ENCODE measurements around the gene TIMP1. TPM values are rescaled to one million over a fixed set of nuclear protein-coding genes. Genes with fewer than 3 reads are reported as not detected.

TIMP1 gene
- total RNA-seq, 2 experiments from 2014 or later, result 4.0 to 4.1 TPM

- CTCF ChIA-PET, result no interaction called here
Measured at GRCh38 chrX:47629419-47630200, 47.4 kb downstream of the TIMP1 start, which contains the start of gene CFP. TSS of gene CFP (minus strand) at chrX:47629930. CDS start at chrX:47629844, 86 bp downstream.

GRCh38 chrX:47631676-47632075 lies 49.4 kb downstream of the TIMP1 start:
- ChIA-PET CTCF (no interaction called here), POLR2A (no interaction called here)

More at GRCh38 chrX:47629419-47630200, 47.4 kb downstream of the TIMP1 start, which contains the start of gene CFP:
- POLR2A ChIA-PET, result no interaction called here

- ChIA-PET CTCF (no interaction called here), POLR2A (no interaction called here)
Measured at GRCh38 chrX:47632666-47633065, 50.4 kb downstream of the TIMP1 start.

GRCh38 chrX:47633689-47634590 lies 51.7 kb downstream of the TIMP1 start:
- POLR2A ChIA-PET, result interaction anchor here (0.7 kb wide), 1 partner anchor 9 kb away, joined by 3 read pairs; no protein-coding TSS in a partner anchor
- CTCF ChIA-PET, result interaction anchor here (1.8 kb wide), 1 partner anchor 10 kb away, joined by 4 read pairs; no protein-coding TSS in a partner anchor

- CTCF ChIA-PET, result interaction anchor here (1.8 kb wide), 1 partner anchor 9 kb away, joined by 4 read pairs; no protein-coding TSS in a partner anchor
Measured at GRCh38 chrX:47634871-47635575, 52.8 kb downstream of the TIMP1 start.

More at GRCh38 chrX:47634871-47635575, 52.8 kb downstream of the TIMP1 start:
- POLR2A ChIA-PET, result interaction anchor here (0.7 kb wide), 1 partner anchor 10 kb away, joined by 3 read pairs; no protein-coding TSS in a partner anchor

Other genes starting within 250 kb of the TIMP1 start
- under 1 TPM; 0.72 to 0.96 TPM for gene ZNF157, start 211.9 kb upstream of the TIMP1 start, total RNA-seq
- 1 to 10 TPM; 9.4 to 9.9 TPM for gene ZNF41, start 99.2 kb upstream of the TIMP1 start, total RNA-seq
- gene ARAF, start 21.2 kb upstream of the TIMP1 start, total RNA-seq, result 10 to 100 TPM; 69.8 to 75.9 TPM
- gene SYN1, start 37.4 kb downstream of the TIMP1 start, total RNA-seq, result under 1 TPM; 0.27 to 0.84 TPM
- 1 to 10 TPM in 1 of 2 experiments, under 1 TPM in 1; 0.61 to 1.3 TPM for gene CFP, start 47.5 kb downstream of the TIMP1 start, total RNA-seq
- 10 to 100 TPM; 63.4 to 67.7 TPM for gene ELK1, start 68.1 kb downstream of the TIMP1 start, total RNA-seq
- 100 to 1,000 TPM; 152 to 172 TPM for gene UXT, start 76.7 kb downstream of the TIMP1 start, total RNA-seq

Measured in activated CD8-positive, alpha-beta memory T cell treated with anti-CD3 and anti-CD28 coated beads for 36 hours (primary cell).